Liver (tissue), 9 donors: ENCODE results near the gene CECR2. TPM values are rescaled to one million over a fixed set of nuclear protein-coding genes. Genes with fewer than 3 reads are reported as not detected.
"Not testable (repeated sequence)": the region's sequence is repeated elsewhere in the genome, so short reads cannot be mapped to it uniquely, and the experiment has no call there.

ENCODE experiments used
- DNase-seq: peaks from one replicate; pipeline ENCODE4 v3.0.0-alpha.2; 2017; ENCODE audit warnings: low spot score
- H3K27ac ChIP-seq, 2 donors: one replicate each; pipeline ENCODE4 v1.7.0; 2013; ENCODE audit warnings: inconsistent platforms in 2 of 2, low read length in 2 of 2, control low read depth in 1 of 2, low read depth in 1 of 2, mild to moderate bottlenecking in 1 of 2
- H3K27me3 ChIP-seq, 4 donors: one replicate each; pipeline versions ENCODE4 v1.6.1 to v1.7.0; 2013; ENCODE audit warnings: low read length in 3 of 4, inconsistent platforms in 1 of 4, mild to moderate bottlenecking in 1 of 4, moderate library complexity in 1 of 4; ENCODE audit not compliant: control insufficient read depth in 4 of 4, insufficient read depth in 4 of 4
- H3K36me3 ChIP-seq, 4 donors: one replicate each; pipeline versions ENCODE4 v1.6.1 to v1.7.0; 2013; ENCODE audit warnings: low read length in 3 of 4, mild to moderate bottlenecking in 3 of 4, low read depth in 1 of 4, moderate library complexity in 1 of 4; ENCODE audit not compliant: control insufficient read depth in 4 of 4, insufficient read depth in 3 of 4
- H3K4me1 ChIP-seq, 4 donors: one replicate each; pipeline versions ENCODE4 v1.6.1 to v1.7.0; 2013; ENCODE audit warnings: low read length in 3 of 4, mild to moderate bottlenecking in 3 of 4, moderate library complexity in 1 of 4; ENCODE audit not compliant: control insufficient read depth in 4 of 4, insufficient read depth in 4 of 4
- H3K4me3 ChIP-seq, 3 donors: one replicate each; pipeline versions ENCODE4 v1.6.1 to v1.7.0; 2013; ENCODE audit warnings: low read length in 3 of 3, control low read depth in 1 of 3, low read depth in 1 of 3, mild to moderate bottlenecking in 1 of 3
- H3K9ac ChIP-seq, 2 donors: one replicate each; pipeline ENCODE4 v1.7.0; 2013; ENCODE audit warnings: low read length in 2 of 2, mild to moderate bottlenecking in 2 of 2, moderate library complexity in 2 of 2, control low read depth in 1 of 2, low read depth in 1 of 2
- H3K9me3 ChIP-seq, 4 donors: one replicate each; pipeline versions ENCODE4 v1.6.1 to v1.7.0; 2013; ENCODE audit warnings: low read length in 3 of 4; ENCODE audit not compliant: control insufficient read depth in 4 of 4
- EGR1 ChIP-seq, 2 donors: IDR thresholded peaks; 2 replicates each; pipeline ENCODE4 v1.6.1; 2016 to 2018; ENCODE audit warnings: antibody characterized with exemption in 2 of 2, low read depth in 2 of 2
- FOXA2 ChIP-seq: IDR thresholded peaks from 2 replicates; pipeline ENCODE4 v1.6.1; 2016; ENCODE audit warnings: antibody characterized with exemption
- HNF4A ChIP-seq, 2 donors: conservative IDR thresholded peaks; 2 replicates each; pipeline ENCODE4 v1.6.1; 2016; ENCODE audit warnings: antibody characterized with exemption in 2 of 2, mild to moderate bottlenecking in 2 of 2
- HNF4G ChIP-seq: IDR thresholded peaks from 2 replicates; pipeline ENCODE4 v1.6.1; 2016; ENCODE audit warnings: antibody characterized with exemption
- JUND ChIP-seq, 2 donors: IDR thresholded peaks; 2 replicates each; pipeline ENCODE4 v1.6.1; 2016; ENCODE audit warnings: antibody characterized with exemption in 2 of 2
- REST ChIP-seq: IDR thresholded peaks from 2 replicates; pipeline ENCODE4 v1.6.1; 2016; ENCODE audit warnings: antibody characterized with exemption, mild to moderate bottlenecking
- RXRA ChIP-seq, 2 donors: IDR thresholded peaks; 2 replicates each; pipeline ENCODE4 v1.6.1; 2017 to 2018; ENCODE audit warnings: antibody characterized with exemption in 2 of 2, mild to moderate bottlenecking in 1 of 2
- SP1 ChIP-seq: IDR thresholded peaks from 2 replicates; pipeline ENCODE4 v1.6.1; 2018; ENCODE audit warnings: antibody characterized with exemption, mild to moderate bottlenecking
- TAF1 ChIP-seq: conservative IDR thresholded peaks from 2 replicates; pipeline ENCODE4 v1.6.1; 2016; ENCODE audit warnings: antibody characterized with exemption, mild to moderate bottlenecking
- WGBS: extraction: QIAGEN DNeasy Blood & Tissue Kit; methylation state at CpG from one replicate; pipeline ENCODE4 v1.1.7; 2013; 5-methylcytosine and 5-hydroxymethylcytosine counted together
- polyA plus RNA-seq, 2 donors: library from polyadenylated mRNA; stranded (reverse) in 1 of 2; unstranded in 1 of 2; fragments of 200-250 nt in 1 of 2; fragments of >200 nt in 1 of 2; fragmentation: Nextera tagmentation in 1 of 2; extraction: Ambion mirVana in 1 of 2; gene quantifications; one replicate each; pipeline versions ENCODE4 v1.2.1 to v1.2.3, GENCODE V29; 2013 to 2015
- total RNA-seq, 2 donors: library from RNA; depleted of rRNA; stranded (reverse); fragments of >200 nt; gene quantifications; one replicate each; pipeline ENCODE4 v1.2.3, GENCODE V29; 2014
- TF ChIP-seq, protein P1 (sequence below): IDR thresholded peaks from 2 replicates; pipeline ENCODE4 v1.6.1; 2016; ENCODE audit warnings: antibody characterized with exemption
- donor health status: healthy.
- donor health status: healthy.
- donor health status: healthy.
- donor health status: healthy.
- donor health status: healthy.

CECR2 gene
- total and polyA plus RNA-seq, 4 donors, result 1.8 to 9.7 (median 2.1) TPM

DNA sequence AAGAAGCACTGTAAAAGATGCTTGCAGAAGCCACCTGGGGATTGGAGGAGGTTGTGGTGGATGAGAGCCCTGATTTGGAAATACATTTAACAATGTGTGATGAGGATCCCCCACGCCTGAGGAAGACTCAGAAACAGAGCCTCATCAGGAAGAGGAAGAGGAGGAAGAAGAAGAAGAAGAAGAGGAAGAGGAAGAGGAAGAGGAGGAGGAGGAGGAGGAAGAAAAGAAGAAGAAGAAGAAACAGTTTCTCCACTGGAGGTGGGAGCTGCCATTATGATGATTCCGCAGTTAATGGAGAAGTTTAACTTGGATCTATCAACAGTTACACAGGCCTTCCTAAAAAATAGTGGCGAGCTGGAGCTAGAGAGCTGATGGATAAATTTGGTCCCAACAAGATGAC lies 50.1 kb downstream of the CECR2 start:
- Histone ChIP-seq H3K36me3 (no peaks in the 10 kb centered on the region), H3K27me3 (no peaks in the 10 kb centered on the region), H3K9ac (no peak overlapping the region), H3K9me3 (no peaks in the 10 kb centered on the region), H3K4me3 (no peak overlapping the region), H3K27ac (no peak overlapping the region), H3K4me1 (no peaks in the 10 kb centered on the region)
- WGBS, result 97% methylated on average over 3 of the region's 3 CpGs
- TF ChIP-seq HNF4G (no peak), HNF4A (conservative IDR thresholded peaks at IDR 0.05) (no peak), FOXA2 (no peak), REST (no peak)
- no peak for DNase-seq

GRCh38 chr22:17422736-17423343 lies 53.6 kb downstream of the CECR2 start:
- no peak for DNase-seq
- Histone ChIP-seq H3K4me1 (no peaks in the 10 kb centered on the region), H3K9ac (no peak overlapping the region), H3K4me3 (no peak overlapping the region), H3K27me3 (no peaks in the 10 kb centered on the region), H3K27ac (no peak overlapping the region), H3K36me3 (no peaks in the 10 kb centered on the region), H3K9me3 (no peaks in the 10 kb centered on the region)
- no peak for TF ChIP-seq HNF4G
- TF ChIP-seq JUND (IDR thresholded peaks at IDR 0.05), result no peak
- TF ChIP-seq EGR1 (IDR thresholded peaks at IDR 0.05; ENCODE audit: low read depth in 2 of 2), result no peak
- no peak for TF ChIP-seq RXRA (IDR thresholded peaks at IDR 0.05)
- TF ChIP-seq SP1, result no peak
- TF ChIP-seq, protein P1, sequence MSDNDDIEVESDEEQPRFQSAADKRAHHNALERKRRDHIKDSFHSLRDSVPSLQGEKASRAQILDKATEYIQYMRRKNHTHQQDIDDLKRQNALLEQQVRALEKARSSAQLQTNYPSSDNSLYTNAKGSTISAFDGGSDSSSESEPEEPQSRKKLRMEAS, result no peak
- 95% methylated on average over 5 of the region's 5 CpGs for WGBS

GRCh38 chr22:17423616-17424015 lies 54.4 kb downstream of the CECR2 start:
- no peaks in the 10 kb centered on the region for H3K36me3 ChIP-seq
- no peaks in the 10 kb centered on the region for H3K27me3 ChIP-seq
- H3K4me1 ChIP-seq, result no peaks in the 10 kb centered on the region
- H3K27ac ChIP-seq, result no peak overlapping the region
- H3K4me3 ChIP-seq, result no peak overlapping the region
- 94% methylated on average over 6 of the region's 6 CpGs for WGBS
- H3K9me3 ChIP-seq, result no peaks in the 10 kb centered on the region
- TF ChIP-seq EGR1 (IDR thresholded peaks at IDR 0.05; ENCODE audit: low read depth in 2 of 2), result no peak
- TF ChIP-seq RXRA (IDR thresholded peaks at IDR 0.05), result no peak
- TF ChIP-seq HNF4G, result no peak
- no peak for TF ChIP-seq TAF1
- H3K9ac ChIP-seq, result no peak overlapping the region
- DNase-seq, result no peak

- not testable (repeated sequence) for H3K27ac ChIP-seq, H3K4me3 ChIP-seq
- WGBS, result 92% methylated on average over 6 of the region's 6 CpGs
Observed at GRCh38 chr22:17427528-17427927, 58.3 kb downstream of the CECR2 start.

More at GRCh38 chr22:17427528-17427927, 58.3 kb downstream of the CECR2 start:
- DNase-seq, H3K4me1 ChIP-seq, H3K36me3 ChIP-seq, H3K27me3 ChIP-seq, H3K9me3 ChIP-seq, H3K9ac ChIP-seq: not testable (repeated sequence)
